Dendritic cell treated with granulocyte-macrophage colony-stimulating factor and Interleukin-4, amounts not matched to agents 40 ng/mL and 50 ng/mL, for 4 days (primary cell): ENCODE results near the gene DERL3.
"Not testable (repeated sequence)": the region's sequence is repeated elsewhere in the genome, so short reads cannot be mapped to it uniquely, and the experiment has no call there.

Experiments
- H3K27ac Mint-ChIP-seq: one replicate; pipeline ENCODE4 v1.8.0; 2022; ENCODE audit warnings: mild to moderate bottlenecking, mixed read lengths
- H3K27me3 Mint-ChIP-seq: one replicate; pipeline ENCODE4 v1.8.0; 2022; ENCODE audit warnings: mild to moderate bottlenecking, mixed read lengths
- H3K36me3 Mint-ChIP-seq: one replicate; pipeline ENCODE4 v1.8.0; 2022; ENCODE audit warnings: low read depth, mixed read lengths
- H3K4me1 Mint-ChIP-seq: one replicate; pipeline ENCODE4 v1.8.0; 2022; ENCODE audit warnings: low read depth, mixed read lengths
- H3K4me3 Mint-ChIP-seq: one replicate; pipeline ENCODE4 v1.8.0; 2022; ENCODE audit warnings: mild to moderate bottlenecking, moderate library complexity, mixed read lengths
- H3K9me3 Mint-ChIP-seq: one replicate; pipeline ENCODE4 v1.8.0; 2022; ENCODE audit warnings: mixed read lengths
- intact Hi-C: fragments of 100-400 bp; cut with micrococcal nuclease; formaldehyde crosslinking; loops from one replicate; pipeline ENCODE4 v1.15.0; 2022

The DERL3 gene

GRCh38 chr22:23838681-23839468 lies at the start of gene DERL3:
TSS of gene DERL3 (minus strand) at chr22:23839006. CDS start at chr22:23838987, 19 bp downstream.
- intact Hi-C loops = loop anchor here (5.0 to 10.0 kb wide), 2 partner anchors 52 to 56 kb away; partner anchors contain the start of genes MIF and SMARCB1

GRCh38 chr22:23884140-23884539 lies 45.3 kb upstream of the DERL3 start:
- Mint-ChIP-seq H3K4me3 (no peak overlapping the region), H3K27ac (no peak overlapping the region), H3K27me3 (no peaks in the 10 kb centered on the region), H3K4me1 (peaks cover 5% of the 10 kb centered on the region), H3K9me3 (no peaks in the 10 kb centered on the region), H3K36me3 (no peaks in the 10 kb centered on the region)
- intact Hi-C loops = no loop called here

More at GRCh38 chr22:23838681-23839468, at the start of gene DERL3:
- peak within 1 kb of the TSS; percentile 83 for H3K27ac Mint-ChIP-seq
- no peaks in the 10 kb centered on the region for H3K9me3 Mint-ChIP-seq
- peak within 1 kb of the TSS; percentile 89 for H3K4me3 Mint-ChIP-seq
- H3K36me3 Mint-ChIP-seq = peaks cover 37% of the 10 kb centered on the region
- H3K27me3 Mint-ChIP-seq = peaks cover 5% of the 10 kb centered on the region
- peaks cover 26% of the 10 kb centered on the region for H3K4me1 Mint-ChIP-seq

- intact Hi-C loops = no loop called here
- no peak overlapping the region for H3K27ac Mint-ChIP-seq
- H3K4me3 Mint-ChIP-seq = no peak overlapping the region
- peaks cover 4% of the 10 kb centered on the region for H3K4me1 Mint-ChIP-seq
- no peaks in the 10 kb centered on the region for H3K9me3 Mint-ChIP-seq
- no peaks in the 10 kb centered on the region for H3K36me3 Mint-ChIP-seq
- no peaks in the 10 kb centered on the region for H3K27me3 Mint-ChIP-seq
Observed at GRCh38 chr22:23883658-23884057, 44.9 kb upstream of the DERL3 start.

GRCh38 chr22:23882370-23882769 lies 43.6 kb upstream of the DERL3 start:
- intact Hi-C loops = no loop called here
- H3K4me3 Mint-ChIP-seq = no peak overlapping the region
- no peaks in the 10 kb centered on the region for H3K27me3 Mint-ChIP-seq
- H3K9me3 Mint-ChIP-seq = no peaks in the 10 kb centered on the region
- H3K27ac Mint-ChIP-seq = no peak overlapping the region
- H3K36me3 Mint-ChIP-seq = no peaks in the 10 kb centered on the region
- no peaks in the 10 kb centered on the region for H3K4me1 Mint-ChIP-seq

GRCh38 chr22:23878219-23878618 lies 39.4 kb upstream of the DERL3 start:
- Mint-ChIP-seq H3K36me3 (no peaks in the 10 kb centered on the region), H3K4me1 (no peaks in the 10 kb centered on the region), H3K27ac (no peak overlapping the region), H3K4me3 (no peak overlapping the region), H3K9me3 (no peaks in the 10 kb centered on the region), H3K27me3 (no peaks in the 10 kb centered on the region)
- intact Hi-C loops = no loop called here

- Mint-ChIP-seq H3K27me3 (no peaks in the 10 kb centered on the region), H3K4me1 (no peaks in the 10 kb centered on the region), H3K27ac (no peak overlapping the region), H3K4me3 (no peak overlapping the region), H3K9me3 (no peaks in the 10 kb centered on the region), H3K36me3 (no peaks in the 10 kb centered on the region)
- intact Hi-C loops = no loop called here
Observed at GRCh38 chr22:23877566-23877965, 38.8 kb upstream of the DERL3 start.

- Mint-ChIP-seq H3K36me3 (no peaks in the 10 kb centered on the region), H3K4me1 (no peaks in the 10 kb centered on the region), H3K4me3 (no peak overlapping the region), H3K27ac (no peak overlapping the region), H3K27me3 (no peaks in the 10 kb centered on the region), H3K9me3 (no peaks in the 10 kb centered on the region)
- intact Hi-C loops = no loop called here
Observed at GRCh38 chr22:23875801-23876200, 37.0 kb upstream of the DERL3 start.

GRCh38 chr22:23874871-23875270 lies 36.1 kb upstream of the DERL3 start:
- H3K27me3 Mint-ChIP-seq = no peaks in the 10 kb centered on the region
- H3K27ac Mint-ChIP-seq = no peak overlapping the region
- H3K4me1 Mint-ChIP-seq = no peaks in the 10 kb centered on the region
- H3K36me3 Mint-ChIP-seq = no peaks in the 10 kb centered on the region
- H3K9me3 Mint-ChIP-seq = no peaks in the 10 kb centered on the region
- H3K4me3 Mint-ChIP-seq = no peak overlapping the region
- intact Hi-C loops = no loop called here

GRCh38 chr22:23868580-23868979 lies 29.8 kb upstream of the DERL3 start:
- H3K4me3 Mint-ChIP-seq = no peak overlapping the region
- intact Hi-C loops = no loop called here

GRCh38 chr22:23864499-23865154 lies 25.8 kb upstream of the DERL3 start:
- H3K4me1 Mint-ChIP-seq, H3K36me3 Mint-ChIP-seq, H3K4me3 Mint-ChIP-seq, H3K27ac Mint-ChIP-seq, H3K27me3 Mint-ChIP-seq, H3K9me3 Mint-ChIP-seq, intact Hi-C loops: not testable (repeated sequence)

More at GRCh38 chr22:23868580-23868979, 29.8 kb upstream of the DERL3 start:
- Mint-ChIP-seq H3K27me3 (no peaks in the 10 kb centered on the region), H3K36me3 (peaks cover 6% of the 10 kb centered on the region), H3K27ac (no peak overlapping the region), H3K4me1 (no peaks in the 10 kb centered on the region), H3K9me3 (no peaks in the 10 kb centered on the region)

GRCh38 chr22:23862103-23862502 lies 23.3 kb upstream of the DERL3 start:
- peaks cover 10% of the 10 kb centered on the region for H3K4me1 Mint-ChIP-seq
- H3K9me3 Mint-ChIP-seq = no peaks in the 10 kb centered on the region
- no peak overlapping the region for H3K27ac Mint-ChIP-seq
- no peak overlapping the region for H3K4me3 Mint-ChIP-seq
- H3K27me3 Mint-ChIP-seq = peaks cover 1% of the 10 kb centered on the region
- intact Hi-C loops = no loop called here
- no peaks in the 10 kb centered on the region for H3K36me3 Mint-ChIP-seq

GRCh38 chr22:23860187-23860586 lies 21.4 kb upstream of the DERL3 start:
- H3K27me3 Mint-ChIP-seq, H3K4me3 Mint-ChIP-seq, H3K9me3 Mint-ChIP-seq, H3K27ac Mint-ChIP-seq, H3K36me3 Mint-ChIP-seq, intact Hi-C loops: not testable (repeated sequence)
- H3K4me1 Mint-ChIP-seq = peaks cover 17% of the 10 kb centered on the region

GRCh38 chr22:23859201-23859600 lies 20.4 kb upstream of the DERL3 start:
- Mint-ChIP-seq H3K9me3 (no peaks in the 10 kb centered on the region), H3K4me3 (no peak overlapping the region), H3K4me1 (peaks cover 17% of the 10 kb centered on the region), H3K27me3 (peaks cover 2% of the 10 kb centered on the region), H3K27ac (no peak overlapping the region), H3K36me3 (no peaks in the 10 kb centered on the region)
- intact Hi-C loops = loop anchor here (5.0 kb wide), 2 partner anchors 33 to 53 kb away; partner anchors contain the start of gene MIF

GRCh38 chr22:23858484-23858815 lies 19.6 kb upstream of the DERL3 start:
- H3K4me3 Mint-ChIP-seq = peak overlapping the region; percentile 91
- H3K27me3 Mint-ChIP-seq = peaks cover 2% of the 10 kb centered on the region
- intact Hi-C loops = loop anchor here (5.0 kb wide), 2 partner anchors 34 to 54 kb away; partner anchors contain the start of gene MIF
- H3K27ac Mint-ChIP-seq = peak overlapping the region; percentile 87
- H3K9me3 Mint-ChIP-seq = no peaks in the 10 kb centered on the region
- H3K36me3 Mint-ChIP-seq = no peaks in the 10 kb centered on the region
- peaks cover 17% of the 10 kb centered on the region for H3K4me1 Mint-ChIP-seq
